Adrenal gland (tissue), 5 donors: ENCODE measurements around the gene PHKA1.

Experiments
- POLR2A ChIP-seq, 2 donors: fragments of 450-650 bp; IDR thresholded peaks; one replicate each; pipeline ENCODE4 v1.6.1; 2017; ENCODE audit warnings: antibody characterized with exemption in 2 of 2, mild to moderate bottlenecking in 2 of 2, moderate library complexity in 1 of 2
- TF ChIP-seq, protein P1 (sequence below), 6 experiments: fragments of 450-650 bp in 4 of 6; fragments of 200-600 bp in 2 of 6; sonication (generic) in 1 of 6; IDR thresholded peaks; 1 replicate in 5 of 6; 2 replicates in 1 of 6; pipeline versions ENCODE4 v1.5.1 to v1.8.0; 2016 to 2021; ENCODE audit warnings: antibody characterized with exemption in 6 of 6, mild to moderate bottlenecking in 2 of 6, moderate library complexity in 1 of 6
- donor health status: DM: no; HTN: no; CAD: no.

- TF ChIP-seq, protein P1, sequence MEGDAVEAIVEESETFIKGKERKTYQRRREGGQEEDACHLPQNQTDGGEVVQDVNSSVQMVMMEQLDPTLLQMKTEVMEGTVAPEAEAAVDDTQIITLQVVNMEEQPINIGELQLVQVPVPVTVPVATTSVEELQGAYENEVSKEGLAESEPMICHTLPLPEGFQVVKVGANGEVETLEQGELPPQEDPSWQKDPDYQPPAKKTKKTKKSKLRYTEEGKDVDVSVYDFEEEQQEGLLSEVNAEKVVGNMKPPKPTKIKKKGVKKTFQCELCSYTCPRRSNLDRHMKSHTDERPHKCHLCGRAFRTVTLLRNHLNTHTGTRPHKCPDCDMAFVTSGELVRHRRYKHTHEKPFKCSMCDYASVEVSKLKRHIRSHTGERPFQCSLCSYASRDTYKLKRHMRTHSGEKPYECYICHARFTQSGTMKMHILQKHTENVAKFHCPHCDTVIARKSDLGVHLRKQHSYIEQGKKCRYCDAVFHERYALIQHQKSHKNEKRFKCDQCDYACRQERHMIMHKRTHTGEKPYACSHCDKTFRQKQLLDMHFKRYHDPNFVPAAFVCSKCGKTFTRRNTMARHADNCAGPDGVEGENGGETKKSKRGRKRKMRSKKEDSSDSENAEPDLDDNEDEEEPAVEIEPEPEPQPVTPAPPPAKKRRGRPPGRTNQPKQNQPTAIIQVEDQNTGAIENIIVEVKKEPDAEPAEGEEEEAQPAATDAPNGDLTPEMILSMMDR (IDR thresholded peaks at IDR 0.05) = no peak
- no peak for TF ChIP-seq POLR2A (IDR thresholded peaks at IDR 0.05)
These were observed 50.4 kb downstream of the PHKA1 start for GRCh38 chrX:72663737-72664136.
